GM12875 (cell line): ENCODE data around the gene RAB31.

Experiments
- H3K4me3 ChIP-seq: one replicate; pipeline ENCODE4 v1.5.1; 2011; ENCODE audit warnings: low read depth, low read length, control low read depth
- CTCF ChIP-seq: IDR thresholded peaks from 2 replicates; pipeline ENCODE4 v1.5.1; 2011; ENCODE audit warnings: low read depth, mild to moderate bottlenecking, control low read depth, inconsistent platforms, low read length, moderate library complexity, borderline replicate concordance; ENCODE audit not compliant: insufficient read depth

Gene RAB31

DNA sequence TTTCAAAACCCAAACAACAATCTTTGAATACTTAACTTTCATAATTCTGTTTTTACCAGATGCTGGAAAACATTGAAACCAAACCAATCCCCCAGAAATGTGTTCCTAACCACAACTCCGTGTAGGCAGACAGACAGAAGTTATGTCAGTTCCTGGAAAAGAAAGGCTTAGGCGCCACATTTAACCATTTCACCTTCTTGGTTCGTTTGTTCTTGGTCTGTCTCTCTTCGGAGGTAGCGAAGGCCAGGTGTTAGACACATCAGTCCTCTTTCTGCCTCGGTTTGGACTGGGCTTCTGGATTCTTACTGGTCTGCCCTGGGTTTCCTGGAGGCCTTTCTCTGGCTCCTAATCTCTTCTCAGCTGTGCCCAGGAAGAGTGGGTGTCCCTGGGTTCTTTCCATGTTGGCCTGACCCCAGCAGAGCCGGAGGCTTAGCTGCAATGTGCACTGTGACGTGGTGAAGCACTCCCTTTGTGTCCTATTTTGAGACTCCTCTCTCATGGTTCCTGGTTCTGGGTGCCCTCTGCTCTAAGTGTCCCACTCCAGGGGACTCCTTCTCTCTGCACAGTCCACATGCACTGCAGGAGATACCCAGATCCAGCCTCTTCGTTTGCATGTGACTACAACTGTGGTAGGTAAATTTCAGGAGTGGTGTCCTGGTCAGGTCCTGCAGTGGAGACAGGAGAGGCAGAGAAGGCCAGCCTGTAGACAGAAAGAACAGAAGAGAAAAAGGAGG is 23.1 kb upstream of the RAB31 start:
- H3K4me3 ChIP-seq = no peak overlapping the region

DNA sequence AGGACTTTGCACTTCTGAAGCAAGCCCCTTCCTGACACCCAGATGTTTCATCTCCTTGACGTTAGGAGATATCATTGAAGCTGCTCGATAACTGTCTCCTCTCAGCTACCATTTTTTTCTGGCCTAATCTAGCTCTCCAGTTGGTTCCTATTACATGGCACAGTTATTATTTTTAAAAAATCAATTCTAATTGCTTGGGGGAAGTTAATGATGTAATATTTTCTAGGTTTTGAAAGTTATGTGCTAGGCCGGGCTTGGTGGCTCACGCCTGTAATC is 22.5 kb upstream of the RAB31 start:
- no peak for TF ChIP-seq CTCF
- no peak overlapping the region for H3K4me3 ChIP-seq

More for the DNA sequence above, 23.1 kb upstream of the RAB31 start:
- no peak for TF ChIP-seq CTCF

DNA sequence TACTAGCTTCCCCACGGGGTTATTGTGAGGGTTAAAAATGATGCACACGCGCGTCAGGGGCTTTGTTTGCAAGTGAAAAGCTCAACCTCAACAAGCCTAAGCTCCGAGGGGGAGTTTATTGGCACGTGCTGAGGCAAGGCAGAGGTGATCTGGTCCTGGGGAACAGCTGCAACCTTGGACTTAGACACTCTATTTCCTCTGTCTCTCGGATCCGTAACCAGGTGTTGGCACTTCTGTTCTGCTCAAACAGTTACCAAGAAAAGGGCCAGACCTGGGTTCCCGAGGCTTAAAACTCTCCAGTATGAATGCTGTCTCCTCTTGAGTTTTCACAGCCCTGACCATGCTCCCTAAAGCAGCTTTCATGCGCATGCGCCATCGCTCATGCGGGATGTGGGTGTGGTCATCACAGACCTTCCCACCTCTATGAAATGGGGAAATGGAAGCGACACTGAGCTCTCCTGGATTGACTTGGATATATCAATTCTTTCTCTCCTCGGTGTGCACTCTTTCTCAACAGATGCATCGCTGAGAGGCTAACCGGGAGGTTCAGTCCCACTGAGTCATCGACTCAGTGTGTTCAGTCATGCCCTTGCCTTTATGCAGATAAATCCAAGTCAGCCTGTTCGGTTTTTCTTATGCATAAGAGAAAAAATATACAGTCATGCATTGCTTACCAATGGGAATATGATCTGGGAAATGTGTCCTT is 19.9 kb upstream of the RAB31 start:
- no peak overlapping the region for H3K4me3 ChIP-seq
- TF ChIP-seq CTCF = no peak

DNA sequence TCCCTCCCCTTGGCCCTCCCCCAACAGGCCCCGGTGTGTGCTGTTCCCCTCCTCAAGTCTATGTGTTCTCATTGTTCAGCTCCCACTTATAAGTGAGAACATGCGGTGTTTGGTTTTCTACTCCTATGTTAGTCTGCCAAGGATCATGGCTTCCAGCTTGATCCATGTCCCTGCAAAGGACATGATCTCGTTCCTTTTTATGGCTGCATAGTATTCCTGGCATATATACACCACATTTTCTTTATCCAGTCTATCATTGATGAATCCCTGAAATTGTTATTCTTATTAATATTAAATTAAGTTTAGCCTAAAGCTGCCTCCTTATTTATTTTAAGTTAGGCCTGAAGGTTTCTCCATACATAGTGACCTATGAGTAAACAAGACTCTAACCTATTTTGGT is 18.8 kb upstream of the RAB31 start:
- H3K4me3 ChIP-seq = no peak overlapping the region
- no peak for TF ChIP-seq CTCF

GRCh38 chr18:9690418-9691188 is 17.5 kb upstream of the RAB31 start:
- H3K4me3 ChIP-seq = no peak overlapping the region
- no peak for TF ChIP-seq CTCF

GRCh38 chr18:9691235-9691634 is 16.9 kb upstream of the RAB31 start:
- no peak for TF ChIP-seq CTCF

More at GRCh38 chr18:9691235-9691634, 16.9 kb upstream of the RAB31 start:
- no peak overlapping the region for H3K4me3 ChIP-seq
